PC-9 (cell line): Measurements from ENCODE around the gene SLC44A1. TPM values are rescaled to one million over a fixed set of nuclear protein-coding genes. Genes with fewer than 3 reads are reported as not detected.

ENCODE experiments used
- BruUV-seq: library from RNA; stranded (reverse); fragments of 400-500 nt; replicated peaks from 2 replicates; lab custom pipeline; 2021; lab: Mats Ljungman, UMichigan
- CTCF ChIA-PET: fragments of 300-600 bp; sonication (Branson Sonifier 250); formaldehyde crosslinking; loops from one replicate; lab custom pipeline; 2022; ENCODE audit warnings: antibody characterized with exemption; lab: Charles Lee
- POLR2A ChIA-PET: fragments of 300-600 bp; sonication (Branson Sonifier 250); formaldehyde crosslinking; loops from one replicate; lab custom pipeline; 2022; ENCODE audit warnings: antibody characterized with exemption; ENCODE audit not compliant: unreplicated experiment; lab: Charles Lee
- DNase-seq, 2 experiments: peaks; one replicate each; pipeline versions ENCODE4 v3.0.0 to v3.0.0-alpha.2; 2015 to 2022; ENCODE audit warnings: mixed read lengths in 1 of 2
- H2AFZ ChIP-seq: fragments of 200-600 bp; sonication (generic); 2 replicates; pipeline ENCODE4 v1.8.1; 2017; ENCODE audit warnings: antibody characterized with exemption
- H3F3A ChIP-seq: fragments of 200-600 bp; sonication (generic); 2 replicates; pipeline ENCODE4 v1.8.1; 2017; ENCODE audit warnings: antibody characterized with exemption, mild to moderate bottlenecking, low read depth; ENCODE audit not compliant: insufficient read depth
- H3K27ac ChIP-seq: fragments of 200-600 bp; sonication (generic); 2 replicates; pipeline ENCODE4 v1.6.1; 2016; ENCODE audit warnings: mixed run types
- H3K27me3 ChIP-seq: fragments of 200-600 bp; sonication (generic); 2 replicates; pipeline ENCODE4 v1.6.1; 2016; ENCODE audit warnings: low read depth, mixed run types; ENCODE audit not compliant: insufficient read depth
- H3K36me3 ChIP-seq: fragments of 200-600 bp; sonication (generic); 2 replicates; pipeline ENCODE4 v1.6.1; 2016; ENCODE audit warnings: low read depth, mixed run types
- H3K4me1 ChIP-seq: fragments of 200-600 bp; sonication (generic); replicated peaks from 2 replicates; pipeline ENCODE4 v1.6.1; 2016; ENCODE audit warnings: mixed run types; ENCODE audit not compliant: insufficient read depth
- H3K4me2 ChIP-seq: fragments of 200-600 bp; sonication (generic); 2 replicates; pipeline ENCODE4 v1.6.1; 2017; ENCODE audit warnings: mixed run types
- H3K4me3 ChIP-seq: fragments of 200-600 bp; sonication (generic); 2 replicates; pipeline ENCODE4 v1.6.1; 2016; ENCODE audit warnings: mixed run types
- H3K79me2 ChIP-seq: fragments of 200-600 bp; sonication (generic); 2 replicates; pipeline ENCODE4 v1.6.1; 2017; ENCODE audit warnings: low read depth, mixed run types
- H3K9me2 ChIP-seq: fragments of 200-600 bp; sonication (generic); 2 replicates; pipeline ENCODE4 v1.8.1; 2017; ENCODE audit warnings: mild to moderate bottlenecking; ENCODE audit not compliant: insufficient read depth
- H3K9me3 ChIP-seq: fragments of 200-600 bp; sonication (generic); 2 replicates; pipeline ENCODE4 v1.8.1; 2016; ENCODE audit warnings: low read depth; ENCODE audit not compliant: insufficient read depth
- H4K20me1 ChIP-seq: fragments of 200-600 bp; sonication (generic); 2 replicates; pipeline ENCODE4 v1.8.1; 2017; ENCODE audit not compliant: insufficient read depth
- CTCF ChIP-seq: fragments of 200-600 bp; sonication (generic); conservative IDR thresholded peaks from 2 replicates; pipeline ENCODE4 v1.6.1; 2017; ENCODE audit warnings: mixed run types, antibody characterized with exemption, mild to moderate bottlenecking, moderate library complexity
- EZH2 ChIP-seq: fragments of 200-600 bp; sonication (generic); IDR thresholded peaks from 2 replicates; pipeline ENCODE4 v1.8.0; 2017; ENCODE audit warnings: antibody characterized with exemption, low read depth
- intact Hi-C: fragments of 100-400 bp; cut with micrococcal nuclease; formaldehyde crosslinking; loops from one replicate; pipeline ENCODE4 v1.10.0; 2022; ENCODE audit not compliant: unreplicated experiment
- total RNA-seq: library from RNA; stranded (reverse); gene quantifications from 2 replicates; pipeline ENCODE4 v1.2.3, GENCODE V29; 2021

Gene SLC44A1
- total RNA-seq, 1 experiment from 2014 or later: 95.2 TPM

- Histone ChIP-seq H3K79me2 (no peaks in the 10 kb centered on the region), H4K20me1 (no peaks in the 10 kb centered on the region), H3K9me3 (no peaks in the 10 kb centered on the region), H3K27me3 (no peaks in the 10 kb centered on the region), H2AFZ (no peak overlapping the region), H3K9me2 (no peaks in the 10 kb centered on the region), H3K27ac (no peak overlapping the region), H3K36me3 (no peaks in the 10 kb centered on the region), H3K4me2 (no peak overlapping the region), H3K4me3 (no peak overlapping the region), H3K4me1 (no peaks in the 10 kb centered on the region), H3F3A (no peaks in the 10 kb centered on the region)
- POLR2A ChIA-PET: no interaction called here
- TF ChIP-seq CTCF (no peak), EZH2 (no peak)
- intact Hi-C loops: no loop called here
- DNase-seq: no peak
- no TSS peak for BruUV-seq
- CTCF ChIA-PET: interaction anchor here (0.6 kb wide), 2 partner anchors 107 to 156 kb away, joined by 3 to 4 read pairs; no protein-coding TSS in a partner anchor
These were observed 159.2 kb downstream of the SLC44A1 start for GRCh38 chr9:105403552-105404248.

GRCh38 chr9:105405514-105406131 is 161.2 kb downstream of the SLC44A1 start:
- no peaks in the 10 kb centered on the region for H3F3A ChIP-seq
- H3K4me1 ChIP-seq: no peaks in the 10 kb centered on the region
- peaks cover 4% of the 10 kb centered on the region; the same call in 1 of the 2 replicates for H3K9me3 ChIP-seq
- no peaks in the 10 kb centered on the region for H3K27me3 ChIP-seq
- H3K4me3 ChIP-seq: no peak overlapping the region
- no peaks in the 10 kb centered on the region for H3K79me2 ChIP-seq
- no peak overlapping the region for H2AFZ ChIP-seq
- DNase-seq: no peak
- no peak overlapping the region for H3K27ac ChIP-seq
- no peak for TF ChIP-seq CTCF
- TF ChIP-seq EZH2: no peak
- H3K4me2 ChIP-seq: no peak overlapping the region
- BruUV-seq: no TSS peak
- no peaks in the 10 kb centered on the region for H3K9me2 ChIP-seq
- ChIA-PET CTCF (interaction anchor here (0.6 to 0.7 kb wide), 2 partner anchors 28 to 41 kb away, joined by 3 to 4 read pairs; no protein-coding TSS in a partner anchor), POLR2A (no interaction called here)
- no peaks in the 10 kb centered on the region for H4K20me1 ChIP-seq
- intact Hi-C loops: no loop called here
- no peaks in the 10 kb centered on the region for H3K36me3 ChIP-seq

GRCh38 chr9:105406369-105406768 is 161.9 kb downstream of the SLC44A1 start:
- POLR2A ChIA-PET: no interaction called here
- H3K79me2 ChIP-seq: no peaks in the 10 kb centered on the region
- no peaks in the 10 kb centered on the region for H3K9me2 ChIP-seq
- CTCF ChIA-PET: no interaction called here
- no peak overlapping the region for H3K4me2 ChIP-seq
- no peak for TF ChIP-seq EZH2
- no peaks in the 10 kb centered on the region for H3K4me1 ChIP-seq
- H3K4me3 ChIP-seq: no peak overlapping the region
- intact Hi-C loops: no loop called here
- H3F3A ChIP-seq: no peaks in the 10 kb centered on the region
- H3K27ac ChIP-seq: no peak overlapping the region
- peaks cover 4% of the 10 kb centered on the region; the same call in 1 of the 2 replicates for H3K9me3 ChIP-seq
- H2AFZ ChIP-seq: no peak overlapping the region
- no peaks in the 10 kb centered on the region for H4K20me1 ChIP-seq
- H3K36me3 ChIP-seq: no peaks in the 10 kb centered on the region
- no TSS peak for BruUV-seq
- DNase-seq: no peak
- no peaks in the 10 kb centered on the region for H3K27me3 ChIP-seq
